Stimulated activated effector memory CD8-positive, alpha-beta T cell treated with anti-CD3 and anti-CD28 coated beads, Interleukin-12 subunit alpha, Interleukin-12 subunit beta, amount 100 ng/mL, for 72 hours (primary cell): ENCODE results near the gene APOC3.

ENCODE experiments used
- ATAC-seq: fragments of 150-1000 bp; cut with Tn5 transposase; 2 replicates; pipeline ENCODE4 v1.10.0; 2021
- DNase-seq, 2 donors: peaks; one replicate each; pipeline ENCODE4 v3.0.0; 2021 to 2022; ENCODE audit warnings: low spot score in 2 of 2
- H3K27ac Mint-ChIP-seq: one replicate; pipeline ENCODE4 v1.8.0; 2022; ENCODE audit warnings: mild to moderate bottlenecking, mixed read lengths
- H3K36me3 Mint-ChIP-seq: one replicate; pipeline ENCODE4 v1.8.0; 2022; ENCODE audit warnings: mild to moderate bottlenecking, mixed read lengths
- H3K4me1 Mint-ChIP-seq: one replicate; pipeline ENCODE4 v1.8.0; 2022; ENCODE audit warnings: mixed read lengths
- H3K4me3 Mint-ChIP-seq: one replicate; pipeline ENCODE4 v1.8.0; 2022; ENCODE audit warnings: mild to moderate bottlenecking, mixed read lengths
- H3K9me3 Mint-ChIP-seq: one replicate; pipeline ENCODE4 v1.8.0; 2022; ENCODE audit warnings: mixed read lengths

The APOC3 gene

DNA sequence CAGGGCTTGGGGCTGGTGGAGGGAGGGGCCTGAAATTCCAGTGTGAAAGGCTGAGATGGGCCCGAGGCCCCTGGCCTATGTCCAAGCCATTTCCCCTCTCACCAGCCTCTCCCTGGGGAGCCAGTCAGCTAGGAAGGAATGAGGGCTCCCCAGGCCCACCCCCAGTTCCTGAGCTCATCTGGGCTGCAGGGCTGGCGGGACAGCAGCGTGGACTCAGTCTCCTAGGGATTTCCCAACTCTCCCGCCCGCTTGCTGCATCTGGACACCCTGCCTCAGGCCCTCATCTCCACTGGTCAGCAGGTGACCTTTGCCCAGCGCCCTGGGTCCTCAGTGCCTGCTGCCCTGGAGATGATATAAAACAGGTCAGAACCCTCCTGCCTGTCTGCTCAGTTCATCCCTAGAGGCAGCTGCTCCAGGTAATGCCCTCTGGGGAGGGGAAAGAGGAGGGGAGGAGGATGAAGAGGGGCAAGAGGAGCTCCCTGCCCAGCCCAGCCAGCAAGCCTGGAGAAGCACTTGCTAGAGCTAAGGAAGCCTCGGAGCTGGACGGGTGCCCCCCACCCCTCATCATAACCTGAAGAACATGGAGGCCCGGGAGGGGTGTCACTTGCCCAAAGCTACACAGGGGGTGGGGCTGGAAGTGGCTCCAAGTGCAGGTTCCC is at the start of gene APOC3:
TSS of gene APOC3 (plus strand) at position 383 of the 659 bp plus-strand sequence. CDS start 676 bp downstream, outside the sequence.
- H3K4me3 Mint-ChIP-seq, result no peak within 1 kb of the TSS
- H3K4me1 Mint-ChIP-seq, result peaks cover 1% of the 10 kb centered on the region
- no peaks in the 10 kb centered on the region for H3K9me3 Mint-ChIP-seq
- ATAC-seq (no peak), DNase-seq (no peak)
- no peaks in the 10 kb centered on the region for H3K36me3 Mint-ChIP-seq
- no peak within 1 kb of the TSS for H3K27ac Mint-ChIP-seq

DNA sequence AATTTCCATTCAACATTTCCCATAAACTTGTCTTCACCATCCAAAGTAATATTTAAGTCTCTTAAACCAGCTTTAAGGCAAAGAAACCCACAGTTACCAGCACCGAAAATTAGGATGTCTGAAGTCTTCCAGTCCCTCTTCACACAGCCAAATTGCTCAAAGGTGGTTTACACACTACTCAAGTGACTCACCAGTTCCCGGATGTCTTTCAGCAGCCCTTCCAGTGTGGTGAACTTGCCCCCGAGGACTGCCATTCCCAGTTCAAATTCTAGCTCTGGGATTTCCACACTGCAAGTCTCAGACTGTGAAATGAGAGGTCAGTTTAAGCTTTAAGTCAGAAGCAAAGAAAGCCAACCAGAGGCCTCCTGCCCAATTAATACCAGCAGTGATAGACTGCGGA is 47.0 kb upstream of the APOC3 start:
- ATAC-seq, result peak; percentile 87

DNA sequence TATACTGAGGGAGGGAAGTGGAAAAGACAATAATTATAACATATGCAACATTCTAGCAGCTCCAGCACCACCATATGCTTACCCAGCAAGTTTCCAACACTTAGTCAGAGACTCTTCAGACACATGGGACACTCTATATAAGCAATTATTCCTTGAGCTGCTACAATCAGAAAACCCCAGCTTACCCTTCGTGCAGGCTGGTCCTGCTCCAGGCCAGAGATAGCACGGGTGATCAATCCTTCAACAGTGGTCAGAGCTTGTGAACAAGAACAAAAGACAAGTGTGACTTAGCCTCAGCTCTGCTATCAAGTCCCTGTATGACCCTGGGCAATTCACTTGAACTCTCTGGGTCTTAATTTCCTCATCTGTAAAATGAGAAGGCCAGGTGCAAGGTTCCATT is 43.4 kb upstream of the APOC3 start:
- Mint-ChIP-seq H3K9me3 (no peaks in the 10 kb centered on the region), H3K4me1 (peaks cover 80% of the 10 kb centered on the region), H3K4me3 (peak overlapping the region; percentile 91), H3K27ac (peak overlapping the region; percentile 96), H3K36me3 (peaks cover 66% of the 10 kb centered on the region)
- ATAC-seq (no peak), DNase-seq (no peak)

More for the DNA sequence above, 47.0 kb upstream of the APOC3 start:
- peaks cover 79% of the 10 kb centered on the region for H3K4me1 Mint-ChIP-seq
- peak overlapping the region; percentile 36 for H3K4me3 Mint-ChIP-seq
- DNase-seq, result no peak
- peaks cover 97% of the 10 kb centered on the region for H3K36me3 Mint-ChIP-seq
- H3K27ac Mint-ChIP-seq, result peak overlapping the region; percentile 85
- H3K9me3 Mint-ChIP-seq, result no peaks in the 10 kb centered on the region

DNA sequence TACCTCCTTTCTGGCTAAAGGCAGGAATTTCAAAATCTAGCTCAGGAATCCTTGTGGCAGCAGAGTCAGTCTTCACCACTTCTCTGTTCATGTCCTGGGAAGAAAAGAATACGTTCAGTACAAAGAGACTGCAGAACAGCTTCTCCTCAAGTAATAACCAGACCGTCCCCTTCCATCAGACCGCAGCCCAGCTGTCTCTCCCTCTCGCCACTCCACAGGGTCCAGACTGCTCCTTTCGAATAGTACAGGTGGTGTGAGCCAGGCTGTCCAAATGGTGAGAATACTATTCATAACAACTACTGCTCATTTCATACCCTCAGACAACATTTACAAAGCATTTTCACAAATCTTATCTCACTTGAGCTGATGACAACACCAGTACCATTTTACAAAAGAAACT is 42.7 kb upstream of the APOC3 start:
- DNase-seq (no peak), ATAC-seq (no peak)
- Mint-ChIP-seq H3K4me1 (peaks cover 77% of the 10 kb centered on the region), H3K4me3 (peak overlapping the region; percentile 91), H3K9me3 (no peaks in the 10 kb centered on the region), H3K27ac (peak overlapping the region; percentile 96), H3K36me3 (peaks cover 59% of the 10 kb centered on the region)

DNA sequence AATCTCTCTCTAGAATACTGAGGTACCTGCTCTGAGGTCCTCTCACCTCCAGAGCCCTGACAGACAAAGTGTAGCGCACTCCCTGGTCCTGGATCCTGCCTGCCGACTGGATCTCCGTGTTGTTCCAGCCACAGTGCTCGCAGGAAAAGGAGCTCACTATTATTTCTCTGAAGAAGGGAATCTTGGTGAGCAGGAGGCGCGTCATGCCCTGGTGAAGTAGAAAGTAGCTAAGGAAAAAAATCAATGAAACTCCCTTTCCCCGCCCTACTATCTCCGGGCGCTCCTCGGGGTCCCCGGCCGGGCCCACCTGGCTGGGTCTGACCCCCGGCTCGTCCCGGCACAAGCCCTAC is 42.3 kb upstream of the APOC3 start:
- H3K4me1 Mint-ChIP-seq, result peaks cover 72% of the 10 kb centered on the region

DNA sequence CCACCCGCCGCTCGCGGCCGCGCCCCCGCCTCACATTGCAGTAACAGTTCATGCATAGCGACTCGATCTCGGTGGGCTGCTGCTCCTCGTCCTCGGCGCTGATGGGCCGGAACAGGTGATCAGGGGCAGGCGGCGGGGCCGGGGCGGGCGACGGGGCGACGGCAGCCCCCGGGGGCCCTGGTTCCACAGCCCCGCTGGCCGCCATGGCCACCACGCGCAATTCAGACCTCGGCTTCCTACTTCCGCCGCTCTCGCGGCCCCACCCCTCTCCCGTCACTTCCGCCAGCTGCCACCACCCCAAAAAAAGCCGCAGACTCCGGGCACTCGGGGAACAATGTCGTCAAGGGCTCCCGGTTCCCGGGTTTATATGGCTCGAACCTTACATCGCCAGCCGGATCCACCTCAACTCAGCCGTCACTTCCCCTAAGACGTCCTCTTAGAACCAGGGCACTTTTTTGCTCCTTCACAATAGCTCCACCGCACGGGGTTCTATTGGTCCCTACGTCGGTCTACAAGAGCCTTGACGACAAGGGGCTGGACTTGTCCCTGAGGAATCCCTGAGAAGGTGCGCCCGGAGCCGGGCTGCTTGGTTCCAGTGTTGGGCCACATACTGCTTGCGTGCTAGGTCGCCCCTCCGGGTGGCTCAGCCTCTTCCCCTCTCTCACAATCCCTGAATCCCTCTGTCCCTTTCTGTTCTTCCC is 41.8 kb upstream of the APOC3 start, which contains the start of gene ZPR1:
TSS of gene ZPR1 (minus strand) at position 238 of the 701 bp plus-strand sequence. CDS start at position 205, 33 bp downstream.
- DNase-seq (peak; percentile 65 to 89), ATAC-seq (peak; percentile 88)
- no peaks in the 10 kb centered on the region for H3K9me3 Mint-ChIP-seq
- peaks cover 67% of the 10 kb centered on the region for H3K4me1 Mint-ChIP-seq
- peak within 1 kb of the TSS; percentile 91 for H3K4me3 Mint-ChIP-seq
- peaks cover 50% of the 10 kb centered on the region for H3K36me3 Mint-ChIP-seq
- H3K27ac Mint-ChIP-seq, result peak within 1 kb of the TSS; percentile 96

More for the DNA sequence above, 42.3 kb upstream of the APOC3 start:
- Mint-ChIP-seq H3K4me3 (peak overlapping the region; percentile 91), H3K27ac (peak overlapping the region; percentile 96), H3K9me3 (no peaks in the 10 kb centered on the region), H3K36me3 (peaks cover 55% of the 10 kb centered on the region)
- DNase-seq (no peak), ATAC-seq (no peak)

DNA sequence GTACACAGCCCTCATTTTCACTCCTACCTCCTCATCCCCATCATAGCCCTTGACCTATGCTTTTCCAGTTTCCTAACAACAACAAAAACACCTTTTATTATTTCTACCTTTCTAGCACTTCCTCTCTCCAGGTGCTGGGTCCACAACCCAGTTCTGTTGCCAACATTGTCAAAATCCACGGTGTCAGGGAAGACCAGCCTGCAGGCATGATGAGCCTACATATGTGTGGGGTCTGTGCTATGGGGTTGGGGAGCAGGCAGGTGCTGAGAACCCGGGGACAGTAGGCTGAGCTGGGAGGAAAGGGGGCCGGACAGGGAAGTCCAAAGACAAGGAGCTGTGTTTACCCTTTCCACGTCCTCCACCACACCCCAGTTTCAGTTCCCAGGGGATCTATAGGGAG is 41.2 kb upstream of the APOC3 start:
- Mint-ChIP-seq H3K36me3 (peaks cover 44% of the 10 kb centered on the region), H3K4me1 (peaks cover 61% of the 10 kb centered on the region), H3K27ac (peak overlapping the region; percentile 96), H3K4me3 (peak overlapping the region; percentile 91), H3K9me3 (no peaks in the 10 kb centered on the region)
- no peak for ATAC-seq
- no peak for DNase-seq

DNA sequence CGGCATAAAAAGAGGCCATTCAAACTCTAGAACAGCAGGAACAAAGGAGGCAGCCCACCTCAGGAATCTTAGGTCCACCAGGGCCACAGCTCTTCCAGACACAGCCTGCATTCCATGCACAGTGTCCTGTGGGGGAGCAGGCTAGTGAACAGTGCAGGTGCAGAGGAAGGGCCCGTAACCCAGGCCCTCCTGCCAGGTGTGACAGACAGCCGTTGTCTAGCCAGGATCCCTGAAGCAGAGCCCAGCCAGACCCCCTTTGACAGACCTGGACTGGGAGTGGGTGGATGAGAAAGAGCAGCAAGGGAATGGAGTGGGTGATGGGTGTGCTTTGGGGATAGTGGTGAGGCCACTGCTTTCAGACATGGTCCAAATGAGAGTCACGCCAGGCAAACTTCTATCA is 40.7 kb upstream of the APOC3 start:
- ATAC-seq, result no peak
- peaks cover 58% of the 10 kb centered on the region for H3K4me1 Mint-ChIP-seq
- peak overlapping the region; percentile 96 for H3K27ac Mint-ChIP-seq

DNA sequence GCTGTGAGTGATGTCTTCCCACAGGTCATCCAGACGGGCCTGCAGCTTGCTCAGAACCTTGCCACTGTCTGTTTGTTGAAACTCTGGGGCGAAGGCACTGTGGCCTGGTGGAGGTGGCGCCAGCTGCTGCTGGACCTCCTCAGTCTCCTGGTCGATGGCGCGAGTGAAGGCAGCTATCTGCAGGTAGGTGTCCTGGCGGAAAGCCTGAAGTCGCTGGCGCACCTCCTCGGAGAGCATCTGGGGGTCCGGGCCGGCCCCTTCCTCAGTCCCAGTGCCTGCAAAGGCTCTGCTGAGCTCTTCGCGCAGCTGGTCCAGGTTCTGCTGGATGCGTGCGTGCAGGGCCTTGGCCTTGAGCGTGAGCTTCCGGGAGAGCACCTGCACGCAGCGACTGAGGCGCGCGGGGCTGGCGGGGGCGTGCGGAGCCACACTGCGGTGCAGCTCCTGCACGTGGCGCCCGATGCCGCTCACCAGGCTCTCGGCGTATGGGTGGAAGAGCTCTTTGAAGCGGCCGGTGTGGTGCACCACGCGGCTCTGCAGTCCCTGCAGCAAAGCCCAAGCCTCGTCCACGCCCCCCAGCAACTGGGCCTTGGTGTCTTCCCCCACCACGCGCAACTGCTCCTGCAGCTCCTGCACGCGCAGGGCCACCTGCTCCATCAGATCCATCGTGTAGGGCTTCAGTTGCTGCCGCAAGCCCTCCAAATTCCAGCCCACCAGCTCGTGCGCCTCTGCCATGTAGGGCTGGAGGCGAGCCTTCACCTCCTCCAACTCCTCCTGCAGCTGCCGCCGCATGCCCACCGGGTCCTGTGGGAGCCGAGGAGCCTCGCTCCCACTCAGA is 39.3 kb upstream of the APOC3 start:
- H3K27ac Mint-ChIP-seq, result no peak overlapping the region
- H3K4me1 Mint-ChIP-seq, result peaks cover 44% of the 10 kb centered on the region
- no peaks in the 10 kb centered on the region for H3K9me3 Mint-ChIP-seq
- H3K4me3 Mint-ChIP-seq, result peak overlapping the region; percentile 13
- no peak for DNase-seq
- ATAC-seq, result no peak
- H3K36me3 Mint-ChIP-seq, result peaks cover 25% of the 10 kb centered on the region

More for the DNA sequence above, 40.7 kb upstream of the APOC3 start:
- Mint-ChIP-seq H3K36me3 (peaks cover 39% of the 10 kb centered on the region), H3K9me3 (no peaks in the 10 kb centered on the region), H3K4me3 (peak overlapping the region; percentile 91)
- DNase-seq, result no peak

DNA sequence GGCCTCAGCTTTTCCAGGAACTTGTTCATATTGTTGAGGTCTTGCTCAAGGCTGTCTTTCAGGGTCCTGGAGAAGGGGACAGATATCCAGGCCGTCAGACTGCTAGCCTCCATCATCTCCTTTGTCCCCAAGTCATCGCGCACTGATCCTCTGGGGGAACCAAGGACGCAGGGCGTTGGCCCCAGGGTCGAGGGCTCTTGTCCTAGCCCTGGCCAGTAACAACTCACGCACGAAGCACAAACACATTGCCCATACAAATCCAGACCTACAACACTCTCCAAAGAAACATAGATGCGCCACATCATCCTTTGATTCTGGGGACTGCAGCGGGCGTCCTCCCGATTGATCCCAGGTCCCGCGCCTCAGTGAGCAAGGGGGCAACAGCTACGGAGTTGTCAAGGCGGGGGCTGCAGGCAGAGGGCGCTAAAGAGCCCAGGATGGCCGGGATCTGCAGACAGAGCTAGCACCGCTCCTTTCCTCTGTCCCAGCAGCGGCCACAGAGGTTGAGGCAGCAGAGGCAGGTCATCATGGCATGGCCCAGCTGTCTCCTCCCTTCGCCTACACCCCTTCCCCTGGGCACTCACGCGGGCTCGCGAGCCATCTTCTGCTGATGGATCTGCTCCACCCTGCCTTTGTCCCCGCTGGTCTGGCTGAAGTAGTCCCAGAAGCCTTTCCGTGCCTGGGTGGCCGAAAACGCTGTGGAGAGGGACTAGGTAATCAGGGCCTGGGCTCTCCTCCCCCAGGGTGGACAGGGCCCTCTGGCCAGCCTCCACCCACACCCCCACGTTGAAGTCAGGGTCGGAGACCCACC is 38.5 kb upstream of the APOC3 start:
- Mint-ChIP-seq H3K4me3 (peak overlapping the region; percentile 13), H3K9me3 (no peaks in the 10 kb centered on the region), H3K4me1 (peaks cover 36% of the 10 kb centered on the region), H3K27ac (no peak overlapping the region), H3K36me3 (peaks cover 17% of the 10 kb centered on the region)
- DNase-seq (peak; percentile 81 to 90), ATAC-seq (peak; percentile 78)

DNA sequence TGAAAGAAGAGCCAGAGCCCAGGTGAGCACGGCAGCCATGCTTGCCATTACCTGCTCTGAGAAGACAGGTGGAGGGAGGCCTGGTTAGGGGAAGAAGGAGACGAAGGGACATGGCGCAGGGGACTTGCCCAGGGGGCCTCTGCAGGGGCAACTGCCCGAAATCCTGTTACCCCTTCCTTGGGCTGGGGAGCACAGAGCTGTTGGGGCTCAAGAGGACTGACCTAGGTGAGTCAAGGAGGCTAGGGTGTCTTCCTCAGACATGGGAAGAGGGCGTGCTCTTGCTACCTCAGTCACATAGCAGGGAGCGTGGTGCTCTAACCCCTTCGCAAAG is 37.9 kb upstream of the APOC3 start, which contains the start of gene APOA5:
TSS of gene APOA5 (minus strand) at position 67 of the 331 bp plus-strand sequence. CDS start at position 48, 19 bp downstream.
- no peak within 1 kb of the TSS for H3K27ac Mint-ChIP-seq

DNA sequence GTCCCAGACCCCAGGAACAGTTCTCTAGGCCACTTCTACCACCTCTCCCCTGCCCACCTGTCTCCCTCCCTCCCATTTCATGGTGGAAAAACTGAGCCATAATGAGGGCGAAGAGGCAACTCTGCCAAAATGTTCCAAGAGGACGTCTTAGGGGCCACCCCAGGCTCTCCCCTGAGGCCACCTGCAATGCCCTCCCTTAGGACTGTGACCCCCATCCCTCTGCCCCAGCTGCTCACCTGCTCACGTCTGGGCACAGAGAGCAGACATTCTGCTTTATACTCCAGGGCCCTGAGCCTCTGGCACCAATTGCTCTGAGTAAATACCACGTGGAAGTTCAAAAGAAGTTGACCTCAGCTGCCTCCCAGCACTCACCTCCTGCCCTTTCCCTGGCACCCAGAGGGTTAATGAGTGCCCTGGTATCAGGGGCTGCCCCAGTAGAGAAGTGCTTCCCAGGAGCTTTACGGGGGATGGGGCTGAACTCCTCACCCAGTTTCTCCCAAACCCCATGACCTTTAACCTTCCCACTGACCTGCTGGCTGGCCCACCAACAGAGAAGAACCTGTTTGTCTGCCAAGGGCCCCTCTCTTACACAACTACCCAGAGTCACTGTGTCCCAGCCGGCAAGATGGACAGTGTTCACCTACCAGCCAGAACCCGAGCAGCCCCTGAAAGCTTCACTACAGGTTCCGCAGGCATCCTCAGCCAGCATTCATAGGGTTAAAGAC is 37.4 kb upstream of the APOC3 start:
- H3K4me3 Mint-ChIP-seq, result no peak overlapping the region
- no peak overlapping the region for H3K27ac Mint-ChIP-seq
- ATAC-seq, result no peak
- DNase-seq, result no peak
- no peaks in the 10 kb centered on the region for H3K9me3 Mint-ChIP-seq
- H3K36me3 Mint-ChIP-seq, result peaks cover 6% of the 10 kb centered on the region
- H3K4me1 Mint-ChIP-seq, result peaks cover 25% of the 10 kb centered on the region

More for the DNA sequence above, 37.9 kb upstream of the APOC3 start, which contains the start of gene APOA5:
- ATAC-seq (no peak), DNase-seq (no peak)
- Mint-ChIP-seq H3K36me3 (peaks cover 11% of the 10 kb centered on the region), H3K4me1 (peaks cover 30% of the 10 kb centered on the region), H3K9me3 (no peaks in the 10 kb centered on the region), H3K4me3 (peak within 1 kb of the TSS; percentile 13)

DNA sequence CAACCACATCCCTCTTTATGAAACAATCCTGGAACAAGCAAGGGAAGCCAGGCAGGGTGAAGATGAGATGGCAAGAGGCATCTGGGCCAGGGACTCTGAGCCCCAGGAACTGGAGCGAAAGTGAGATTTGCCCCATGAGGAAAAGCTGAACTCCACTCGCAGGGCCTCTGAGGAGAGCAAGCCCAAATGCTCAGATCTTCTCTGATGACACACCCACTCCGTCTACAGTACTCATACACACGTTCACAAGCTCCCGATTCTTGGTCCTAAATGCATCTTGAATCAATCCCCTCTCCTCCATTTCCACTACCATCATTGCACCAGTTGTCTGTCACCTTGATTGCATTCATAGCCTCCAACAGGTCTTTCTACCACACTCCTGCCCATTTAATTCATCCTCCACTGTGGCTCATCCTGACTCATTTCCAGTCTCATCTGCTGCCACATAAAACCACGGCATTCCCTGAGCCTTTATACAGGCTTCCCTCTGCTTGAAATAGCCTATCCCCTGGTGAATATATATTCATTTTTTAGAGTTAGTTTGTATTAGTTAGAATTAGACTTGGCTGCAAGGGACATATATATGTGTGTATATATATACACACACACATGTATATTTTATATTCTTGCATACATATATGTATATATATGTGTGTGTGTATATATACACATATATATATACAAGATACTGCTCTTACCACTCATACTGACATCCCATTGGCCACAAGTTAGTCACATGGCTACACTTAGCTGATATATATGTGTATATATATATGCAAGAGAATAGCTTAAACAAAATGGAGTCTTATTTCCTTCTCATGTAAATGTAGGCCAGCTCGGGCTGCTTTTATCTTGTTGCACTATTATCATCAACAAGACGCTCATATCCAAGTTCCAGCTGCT is 36.6 kb upstream of the APOC3 start:
- no peak overlapping the region for H3K4me3 Mint-ChIP-seq
- peaks cover 22% of the 10 kb centered on the region for H3K4me1 Mint-ChIP-seq
- ATAC-seq, result no peak

More for the DNA sequence above, 36.6 kb upstream of the APOC3 start:
- H3K27ac Mint-ChIP-seq, result no peak overlapping the region
- peaks cover 1% of the 10 kb centered on the region for H3K36me3 Mint-ChIP-seq
- H3K9me3 Mint-ChIP-seq, result no peaks in the 10 kb centered on the region
- no peak for DNase-seq
